ENCODE data around the gene STYXL1. TPM values are rescaled to one million over a fixed set of nuclear protein-coding genes. Genes with fewer than 3 reads are reported as not detected.

The STYXL1 gene
- total and polyA plus RNA-seq, 2 experiments from 2014 or later = 28.0 to 39.2 TPM

DNA sequence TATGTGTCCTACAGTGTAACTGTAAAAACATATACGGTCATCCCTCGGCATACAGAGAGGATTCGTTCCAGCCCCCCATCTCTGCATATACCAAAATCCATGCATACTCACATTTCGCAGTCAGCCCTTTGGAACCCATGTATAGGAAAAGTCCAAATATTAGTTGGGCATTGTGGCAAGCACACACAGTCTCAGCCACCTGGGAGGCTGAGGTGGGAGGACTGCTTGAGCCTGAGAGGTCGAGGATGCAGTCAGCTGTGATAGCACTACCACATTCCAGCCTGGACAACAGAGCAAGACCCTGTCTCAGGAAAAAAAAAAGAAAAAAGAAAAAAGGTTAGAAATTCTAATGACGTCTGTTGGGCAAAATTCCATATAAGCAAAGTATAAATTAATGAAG is 29.2 kb upstream of the STYXL1 start:
- Mint-ChIP-seq H3K4me3 (no peak overlapping the region), H3K4me1 (peaks cover 2% of the 10 kb centered on the region; the same call in 2 of the 3 replicates), H3K36me3 (ENCODE audit: low read depth) (no peaks in the 10 kb centered on the region; the same call in 2 of the 3 replicates), H3K9me3 (no peaks in the 10 kb centered on the region; the same call in 2 of the 3 replicates), H3K27ac (no peak overlapping the region), H3K27me3 (ENCODE audit: insufficient read depth, low read depth, poor library complexity) (peaks cover 3% of the 10 kb centered on the region)
- Histone ChIP-seq H3K4me2 (no peak overlapping the region), H2AFZ (no peak overlapping the region), H3K4me1 (ENCODE audit: insufficient read depth) (no peaks in the 10 kb centered on the region), H3F3A (replicated peaks; ENCODE audit: low read depth) (no peaks in the 10 kb centered on the region), H3K4me3 (no peak overlapping the region), H3K36me3 (ENCODE audit: insufficient read depth) (no peaks in the 10 kb centered on the region), H3K27ac (ENCODE audit: low read depth) (no peak overlapping the region), H4K20me1 (replicated peaks; ENCODE audit: insufficient read depth) (no peaks in the 10 kb centered on the region), H3K27me3 (ENCODE audit: insufficient read depth) (no peaks in the 10 kb centered on the region), H3K79me2 (replicated peaks; ENCODE audit: insufficient read depth) (no peaks in the 10 kb centered on the region), H3K9me2 (ENCODE audit: insufficient read depth) (no peaks in the 10 kb centered on the region)
- TF ChIP-seq ZNF331 (CRISPR knock-in tag; IDR thresholded peaks at IDR 0.05; ENCODE audit: low read depth) = no peak
- DNase-seq (ENCODE audit: low spot score) = no peak
- no peak for ATAC-seq

DNA sequence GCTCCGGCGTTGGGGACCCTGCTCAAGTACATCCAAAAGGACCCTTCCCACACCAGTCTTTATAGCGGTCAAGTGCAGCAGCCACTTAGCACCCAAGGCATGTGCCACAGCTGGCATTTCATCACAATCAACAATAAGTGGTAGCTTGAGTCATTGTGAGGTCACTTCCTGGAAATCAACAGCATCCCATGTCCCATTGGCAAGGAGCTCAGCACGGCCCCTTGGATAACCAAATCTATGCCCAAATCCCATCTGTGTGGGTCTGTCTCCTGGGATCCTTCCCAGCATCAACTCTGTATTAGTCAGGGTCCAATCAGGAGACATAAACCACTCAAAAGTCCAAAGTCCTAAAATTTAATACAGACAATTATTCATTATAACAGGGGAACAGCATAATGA is 27.2 kb upstream of the STYXL1 start:
- no peak for DNase-seq (ENCODE audit: low spot score)
- Histone ChIP-seq H3K4me3 (no peak overlapping the region), H3K79me2 (replicated peaks; ENCODE audit: insufficient read depth) (no peaks in the 10 kb centered on the region), H3K4me1 (ENCODE audit: insufficient read depth) (no peaks in the 10 kb centered on the region), H3K27ac (ENCODE audit: low read depth) (no peak overlapping the region), H2AFZ (no peak overlapping the region), H3K9me2 (ENCODE audit: insufficient read depth) (no peaks in the 10 kb centered on the region), H4K20me1 (replicated peaks; ENCODE audit: insufficient read depth) (no peaks in the 10 kb centered on the region), H3F3A (replicated peaks; ENCODE audit: low read depth) (no peaks in the 10 kb centered on the region), H3K4me2 (no peak overlapping the region), H3K27me3 (ENCODE audit: insufficient read depth) (no peaks in the 10 kb centered on the region), H3K36me3 (ENCODE audit: insufficient read depth) (no peaks in the 10 kb centered on the region)
- no peak for TF ChIP-seq STAT1 (IDR thresholded peaks at IDR 0.05; ENCODE audit: unreplicated experiment)
- no peak for TF ChIP-seq CREB1 (CRISPR knock-in tag; IDR thresholded peaks at IDR 0.05; ENCODE audit: low read depth)
- no peak for TF ChIP-seq EZH2phosphoT487 (IDR thresholded peaks at IDR 0.05; ENCODE audit: unreplicated experiment)
- no peak for TF ChIP-seq POLR2AphosphoS5 (IDR thresholded peaks at IDR 0.05; ENCODE audit: low read depth)
- TF ChIP-seq JUNB (IDR thresholded peaks at IDR 0.05; ENCODE audit: unreplicated experiment) = no peak
- TF ChIP-seq ZNF114 (CRISPR knock-in tag; IDR thresholded peaks at IDR 0.05) = no peak
- TF ChIP-seq ZNF331 (CRISPR knock-in tag; IDR thresholded peaks at IDR 0.05; ENCODE audit: low read depth) = no peak
- TF ChIP-seq, protein P1, sequence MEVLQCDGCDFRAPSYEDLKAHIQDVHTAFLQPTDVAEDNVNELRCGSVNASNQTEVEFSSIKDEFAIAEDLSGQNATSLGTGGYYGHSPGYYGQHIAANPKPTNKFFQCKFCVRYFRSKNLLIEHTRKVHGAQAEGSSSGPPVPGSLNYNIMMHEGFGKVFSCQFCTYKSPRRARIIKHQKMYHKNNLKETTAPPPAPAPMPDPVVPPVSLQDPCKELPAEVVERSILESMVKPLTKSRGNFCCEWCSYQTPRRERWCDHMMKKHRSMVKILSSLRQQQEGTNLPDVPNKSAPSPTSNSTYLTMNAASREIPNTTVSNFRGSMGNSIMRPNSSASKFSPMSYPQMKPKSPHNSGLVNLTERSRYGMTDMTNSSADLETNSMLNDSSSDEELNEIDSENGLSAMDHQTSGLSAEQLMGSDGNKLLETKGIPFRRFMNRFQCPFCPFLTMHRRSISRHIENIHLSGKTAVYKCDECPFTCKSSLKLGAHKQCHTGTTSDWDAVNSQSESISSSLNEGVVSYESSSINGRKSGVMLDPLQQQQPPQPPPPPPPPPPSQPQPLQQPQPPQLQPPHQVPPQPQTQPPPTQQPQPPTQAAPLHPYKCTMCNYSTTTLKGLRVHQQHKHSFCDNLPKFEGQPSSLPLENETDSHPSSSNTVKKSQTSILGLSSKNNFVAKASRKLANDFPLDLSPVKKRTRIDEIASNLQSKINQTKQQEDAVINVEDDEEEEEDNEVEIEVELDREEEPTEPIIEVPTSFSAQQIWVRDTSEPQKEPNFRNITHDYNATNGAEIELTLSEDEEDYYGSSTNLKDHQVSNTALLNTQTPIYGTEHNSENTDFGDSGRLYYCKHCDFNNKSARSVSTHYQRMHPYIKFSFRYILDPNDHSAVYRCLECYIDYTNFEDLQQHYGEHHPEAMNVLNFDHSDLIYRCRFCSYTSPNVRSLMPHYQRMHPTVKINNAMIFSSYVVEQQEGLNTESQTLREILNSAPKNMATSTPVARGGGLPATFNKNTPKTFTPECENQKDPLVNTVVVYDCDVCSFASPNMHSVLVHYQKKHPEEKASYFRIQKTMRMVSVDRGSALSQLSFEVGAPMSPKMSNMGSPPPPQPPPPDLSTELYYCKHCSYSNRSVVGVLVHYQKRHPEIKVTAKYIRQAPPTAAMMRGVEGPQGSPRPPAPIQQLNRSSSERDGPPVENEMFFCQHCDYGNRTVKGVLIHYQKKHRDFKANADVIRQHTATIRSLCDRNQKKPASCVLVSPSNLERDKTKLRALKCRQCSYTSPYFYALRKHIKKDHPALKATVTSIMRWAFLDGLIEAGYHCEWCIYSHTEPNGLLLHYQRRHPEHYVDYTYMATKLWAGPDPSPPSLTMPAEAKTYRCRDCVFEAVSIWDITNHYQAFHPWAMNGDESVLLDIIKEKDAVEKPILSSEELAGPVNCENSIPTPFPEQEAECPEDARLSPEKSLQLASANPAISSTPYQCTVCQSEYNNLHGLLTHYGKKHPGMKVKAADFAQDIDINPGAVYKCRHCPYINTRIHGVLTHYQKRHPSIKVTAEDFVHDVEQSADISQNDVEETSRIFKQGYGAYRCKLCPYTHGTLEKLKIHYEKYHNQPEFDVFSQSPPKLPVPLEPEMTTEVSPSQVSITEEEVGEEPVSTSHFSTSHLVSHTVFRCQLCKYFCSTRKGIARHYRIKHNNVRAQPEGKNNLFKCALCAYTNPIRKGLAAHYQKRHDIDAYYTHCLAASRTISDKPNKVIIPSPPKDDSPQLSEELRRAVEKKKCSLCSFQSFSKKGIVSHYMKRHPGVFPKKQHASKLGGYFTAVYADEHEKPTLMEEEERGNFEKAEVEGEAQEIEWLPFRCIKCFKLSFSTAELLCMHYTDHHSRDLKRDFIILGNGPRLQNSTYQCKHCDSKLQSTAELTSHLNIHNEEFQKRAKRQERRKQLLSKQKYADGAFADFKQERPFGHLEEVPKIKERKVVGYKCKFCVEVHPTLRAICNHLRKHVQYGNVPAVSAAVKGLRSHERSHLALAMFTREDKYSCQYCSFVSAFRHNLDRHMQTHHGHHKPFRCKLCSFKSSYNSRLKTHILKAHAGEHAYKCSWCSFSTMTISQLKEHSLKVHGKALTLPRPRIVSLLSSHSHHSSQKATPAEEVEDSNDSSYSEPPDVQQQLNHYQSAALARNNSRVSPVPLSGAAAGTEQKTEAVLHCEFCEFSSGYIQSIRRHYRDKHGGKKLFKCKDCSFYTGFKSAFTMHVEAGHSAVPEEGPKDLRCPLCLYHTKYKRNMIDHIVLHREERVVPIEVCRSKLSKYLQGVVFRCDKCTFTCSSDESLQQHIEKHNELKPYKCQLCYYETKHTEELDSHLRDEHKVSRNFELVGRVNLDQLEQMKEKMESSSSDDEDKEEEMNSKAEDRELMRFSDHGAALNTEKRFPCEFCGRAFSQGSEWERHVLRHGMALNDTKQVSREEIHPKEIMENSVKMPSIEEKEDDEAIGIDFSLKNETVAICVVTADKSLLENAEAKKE (CRISPR knock-in tag; IDR thresholded peaks at IDR 0.05) = no peak
- TF ChIP-seq, protein P2, sequence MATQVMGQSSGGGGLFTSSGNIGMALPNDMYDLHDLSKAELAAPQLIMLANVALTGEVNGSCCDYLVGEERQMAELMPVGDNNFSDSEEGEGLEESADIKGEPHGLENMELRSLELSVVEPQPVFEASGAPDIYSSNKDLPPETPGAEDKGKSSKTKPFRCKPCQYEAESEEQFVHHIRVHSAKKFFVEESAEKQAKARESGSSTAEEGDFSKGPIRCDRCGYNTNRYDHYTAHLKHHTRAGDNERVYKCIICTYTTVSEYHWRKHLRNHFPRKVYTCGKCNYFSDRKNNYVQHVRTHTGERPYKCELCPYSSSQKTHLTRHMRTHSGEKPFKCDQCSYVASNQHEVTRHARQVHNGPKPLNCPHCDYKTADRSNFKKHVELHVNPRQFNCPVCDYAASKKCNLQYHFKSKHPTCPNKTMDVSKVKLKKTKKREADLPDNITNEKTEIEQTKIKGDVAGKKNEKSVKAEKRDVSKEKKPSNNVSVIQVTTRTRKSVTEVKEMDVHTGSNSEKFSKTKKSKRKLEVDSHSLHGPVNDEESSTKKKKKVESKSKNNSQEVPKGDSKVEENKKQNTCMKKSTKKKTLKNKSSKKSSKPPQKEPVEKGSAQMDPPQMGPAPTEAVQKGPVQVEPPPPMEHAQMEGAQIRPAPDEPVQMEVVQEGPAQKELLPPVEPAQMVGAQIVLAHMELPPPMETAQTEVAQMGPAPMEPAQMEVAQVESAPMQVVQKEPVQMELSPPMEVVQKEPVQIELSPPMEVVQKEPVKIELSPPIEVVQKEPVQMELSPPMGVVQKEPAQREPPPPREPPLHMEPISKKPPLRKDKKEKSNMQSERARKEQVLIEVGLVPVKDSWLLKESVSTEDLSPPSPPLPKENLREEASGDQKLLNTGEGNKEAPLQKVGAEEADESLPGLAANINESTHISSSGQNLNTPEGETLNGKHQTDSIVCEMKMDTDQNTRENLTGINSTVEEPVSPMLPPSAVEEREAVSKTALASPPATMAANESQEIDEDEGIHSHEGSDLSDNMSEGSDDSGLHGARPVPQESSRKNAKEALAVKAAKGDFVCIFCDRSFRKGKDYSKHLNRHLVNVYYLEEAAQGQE (IDR thresholded peaks at IDR 0.05; ENCODE audit: unreplicated experiment) = no peak
- TF ChIP-seq EZH2 (IDR thresholded peaks at IDR 0.05; ENCODE audit: low read depth, unreplicated experiment) = no peak
- Mint-ChIP-seq H3K36me3 (ENCODE audit: low read depth) (no peaks in the 10 kb centered on the region; the same call in 2 of the 3 replicates), H3K9me3 (no peaks in the 10 kb centered on the region; the same call in 2 of the 3 replicates), H3K27me3 (ENCODE audit: insufficient read depth, low read depth, poor library complexity) (peaks cover 3% of the 10 kb centered on the region), H3K4me3 (no peak overlapping the region), H3K4me1 (peaks cover 2% of the 10 kb centered on the region; the same call in 2 of the 3 replicates), H3K27ac (no peak overlapping the region)
- no peak for ATAC-seq

All from GM23338 (cell line).